Upper lobe of right lung (tissue), 1 donor: ENCODE measurements around the gene KLF7. TPM values are rescaled to one million over a fixed set of nuclear protein-coding genes. Genes with fewer than 3 reads are reported as not detected.

Experiments used
- ATAC-seq: fragments of 200-7000 bp; cut with Tn5 transposase; one replicate; pipeline ENCODE4 v1.9.1; 2020; ENCODE audit warnings: mild to moderate bottlenecking, moderate library complexity
- DNase-seq: peaks from one replicate; pipeline ENCODE4 v3.0.0-alpha.2; 2020
- H3K27ac ChIP-seq: fragments of 200-600 bp; one replicate; pipeline ENCODE4 v1.8.0; 2022
- H3K27me3 ChIP-seq: fragments of 200-600 bp; one replicate; pipeline ENCODE4 v1.8.0; 2022; ENCODE audit warnings: mild to moderate bottlenecking
- H3K36me3 ChIP-seq: fragments of 200-600 bp; one replicate; pipeline ENCODE4 v1.8.0; 2022
- H3K4me1 ChIP-seq: fragments of 200-600 bp; one replicate; pipeline ENCODE4 v1.8.0; 2022
- H3K4me3 ChIP-seq: fragments of 200-600 bp; one replicate; pipeline ENCODE4 v1.8.0; 2022; ENCODE audit warnings: mild to moderate bottlenecking
- H3K9me3 ChIP-seq: fragments of 200-600 bp; one replicate; pipeline ENCODE4 v1.8.0; 2022
- CTCF ChIP-seq: fragments of 200-600 bp; IDR thresholded peaks from one replicate; pipeline ENCODE4 v1.8.0; 2022; ENCODE audit warnings: antibody characterized with exemption
- intact Hi-C: fragments of 100-400 bp; cut with DNase I; formaldehyde crosslinking; loops from one replicate; pipeline ENCODE4 v1.11.0; 2022
- total RNA-seq: library from RNA; stranded (reverse); fragmentation: NEBNext Ultra II Directional; extraction: Animal tissue kit (Norgen Biotek cat#: 25700); gene quantifications from one replicate; pipeline ENCODE4 v1.2.1, GENCODE V29; 2021
- donor health status: DM: no; HTN: yes; CAD: no; lungs with severe emphysema.

The KLF7 gene
- total RNA-seq, 1 donor from 2014 or later: 62.1 TPM

GRCh38 chr2:207144173-207144785 lies 21.5 kb downstream of the KLF7 start:
- TF ChIP-seq CTCF: no peak
- Histone ChIP-seq H3K27me3 (no peaks in the 10 kb centered on the region), H3K4me1 (peaks cover 63% of the 10 kb centered on the region), H3K4me3 (peak overlapping the region; percentile 12), H3K36me3 (no peaks in the 10 kb centered on the region), H3K27ac (peak overlapping the region; percentile 83), H3K9me3 (no peaks in the 10 kb centered on the region)
- no peak for ATAC-seq
- DNase-seq: no peak
- intact Hi-C loops: no loop called here

GRCh38 chr2:207143215-207144172 lies 22.3 kb downstream of the KLF7 start:
- H3K27me3 ChIP-seq: no peaks in the 10 kb centered on the region
- no peaks in the 10 kb centered on the region for H3K36me3 ChIP-seq
- no peaks in the 10 kb centered on the region for H3K9me3 ChIP-seq
- ATAC-seq: peak; percentile 83
- peaks cover 55% of the 10 kb centered on the region for H3K4me1 ChIP-seq
- H3K4me3 ChIP-seq: peak overlapping the region; percentile 12
- DNase-seq: peak; percentile 79
- no peak for TF ChIP-seq CTCF
- intact Hi-C loops: no loop called here
- H3K27ac ChIP-seq: peak overlapping the region; percentile 83

- Histone ChIP-seq H3K4me1 (peaks cover 52% of the 10 kb centered on the region), H3K4me3 (no peak overlapping the region), H3K36me3 (no peaks in the 10 kb centered on the region), H3K27me3 (no peaks in the 10 kb centered on the region), H3K9me3 (no peaks in the 10 kb centered on the region), H3K27ac (peak overlapping the region; percentile 83)
- ATAC-seq: peak; percentile 78
- intact Hi-C loops: no loop called here
- TF ChIP-seq CTCF: no peak
- DNase-seq: no peak
These were observed 23.3 kb downstream of the KLF7 start for GRCh38 chr2:207142461-207142860.

DNA sequence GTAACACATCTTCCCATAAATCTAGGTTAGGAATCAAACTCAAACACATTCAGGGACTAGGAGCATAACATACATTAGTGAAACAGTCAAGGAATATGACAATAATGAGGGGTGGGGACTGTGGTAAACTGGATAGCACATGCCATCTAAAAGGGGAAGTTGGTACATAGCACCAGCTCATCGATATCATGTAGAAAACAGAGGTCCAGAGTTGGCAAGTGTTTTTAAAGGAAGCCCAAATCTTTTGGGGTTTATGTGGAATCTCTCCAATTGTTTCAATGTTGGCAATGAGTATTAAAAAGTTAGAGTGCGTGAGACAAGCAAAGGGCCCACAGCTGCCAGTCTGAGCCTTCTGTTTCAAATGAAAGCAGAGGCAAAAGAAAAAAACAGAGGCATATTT lies 24.4 kb downstream of the KLF7 start:
- no peaks in the 10 kb centered on the region for H3K9me3 ChIP-seq
- H3K27ac ChIP-seq: peak overlapping the region; percentile 83
- no peaks in the 10 kb centered on the region for H3K36me3 ChIP-seq
- H3K4me1 ChIP-seq: peaks cover 61% of the 10 kb centered on the region
- TF ChIP-seq CTCF: no peak
- no peaks in the 10 kb centered on the region for H3K27me3 ChIP-seq
- intact Hi-C loops: no loop called here
- no peak for ATAC-seq
- no peak for DNase-seq
- H3K4me3 ChIP-seq: no peak overlapping the region

- H3K4me3 ChIP-seq: no peak overlapping the region
- peak overlapping the region; percentile 26 for H3K27ac ChIP-seq
- ATAC-seq (no peak), DNase-seq (no peak)
- intact Hi-C loops: no loop called here
- H3K27me3 ChIP-seq: no peaks in the 10 kb centered on the region
- no peaks in the 10 kb centered on the region for H3K9me3 ChIP-seq
- no peak for TF ChIP-seq CTCF
- H3K4me1 ChIP-seq: peaks cover 72% of the 10 kb centered on the region
- H3K36me3 ChIP-seq: no peaks in the 10 kb centered on the region
These were observed 25.5 kb downstream of the KLF7 start for GRCh38 chr2:207140265-207140664.
